Common myeloid progenitor, CD34-positive (primary cell): Measurements from ENCODE around the gene DEFB113.
"Not testable (repeated sequence)": the region's sequence is repeated elsewhere in the genome, so short reads cannot be mapped to it uniquely, and the experiment has no call there.

Experiments
- CTCF ChIA-PET: fragments of 350-600 bp; sonication (Branson Sonifier 250); formaldehyde crosslinking; loops from one replicate; lab custom pipeline; 2021; ENCODE audit warnings: antibody characterized with exemption; lab: Charles Lee
- POLR2A ChIA-PET: fragments of 350-600 bp; sonication (Branson Sonifier 250); formaldehyde crosslinking; loops from one replicate; lab custom pipeline; 2021; ENCODE audit warnings: antibody characterized with exemption; lab: Charles Lee
- DNase-seq, 3 donors: peaks; one replicate each; pipeline versions ENCODE4 v3.0.0 to v3.0.0-alpha.2; 2013
- H3K27ac ChIP-seq, 2 experiments: 1 replicate in 1 of 2; 2 replicates in 1 of 2; pipeline ENCODE4 v1.7.0; 2013; ENCODE audit warnings: inconsistent platforms in 2 of 2, low read length in 2 of 2, mild to moderate bottlenecking in 2 of 2, low read depth in 1 of 2, moderate library complexity in 1 of 2; ENCODE audit not compliant: severe bottlenecking in 2 of 2, insufficient read depth in 1 of 2, poor library complexity in 1 of 2
- H3K27me3 ChIP-seq, 5 experiments: replicated peaks in 2 of 5; 1 replicate in 3 of 5; 2 replicates in 2 of 5; pipeline versions ENCODE4 v1.6.1 to v1.7.0; 2013; ENCODE audit warnings: low read length in 4 of 5, mild to moderate bottlenecking in 2 of 5, moderate library complexity in 2 of 5, inconsistent platforms in 1 of 5; ENCODE audit not compliant: insufficient read depth in 5 of 5, control insufficient read depth in 4 of 5
- H3K36me3 ChIP-seq, 4 experiments: 1 replicate in 2 of 4; 2 replicates in 2 of 4; pipeline versions ENCODE4 v1.6.1 to v1.7.0; 2013; ENCODE audit warnings: low read length in 3 of 4, control low read depth in 1 of 4, mild to moderate bottlenecking in 1 of 4; ENCODE audit not compliant: control insufficient read depth in 4 of 4, insufficient read depth in 4 of 4
- H3K4me1 ChIP-seq, 4 experiments: 1 replicate in 3 of 4; 2 replicates in 1 of 4; pipeline versions ENCODE4 v1.6.1 to v1.7.1; 2013; ENCODE audit warnings: low read length in 3 of 4, mild to moderate bottlenecking in 3 of 4, control low read depth in 1 of 4, inconsistent platforms in 1 of 4, moderate library complexity in 1 of 4; ENCODE audit not compliant: control insufficient read depth in 4 of 4, insufficient read depth in 4 of 4; ENCODE audit errors: control extremely low read depth in 1 of 4
- H3K4me3 ChIP-seq, 7 experiments: 1 replicate in 4 of 7; 2 replicates in 3 of 7; pipeline versions ENCODE4 v1.5.1 to v1.7.0; 2013; ENCODE audit warnings: mild to moderate bottlenecking in 7 of 7, low read length in 6 of 7, moderate library complexity in 6 of 7, inconsistent platforms in 2 of 7, low read depth in 2 of 7, control low read depth in 1 of 7; ENCODE audit not compliant: insufficient read depth in 4 of 7, control insufficient read depth in 1 of 7; ENCODE audit errors: extremely low read depth in 1 of 7
- H3K9me3 ChIP-seq, 5 experiments: 1 replicate in 4 of 5; 2 replicates in 1 of 5; pipeline versions ENCODE4 v1.6.1 to v1.7.1; 2013; ENCODE audit warnings: low read length in 4 of 5, mild to moderate bottlenecking in 2 of 5, inconsistent platforms in 1 of 5, low read depth in 1 of 5, moderate library complexity in 1 of 5; ENCODE audit not compliant: control insufficient read depth in 4 of 5, insufficient read depth in 2 of 5; ENCODE audit errors: control extremely low read depth in 1 of 5
- WGBS: methylation state at CpG from one replicate; pipeline ENCODE4 v1.1.5; 2013; ENCODE audit not compliant: insufficient coverage; 5-methylcytosine and 5-hydroxymethylcytosine counted together

DEFB113 gene

DNA sequence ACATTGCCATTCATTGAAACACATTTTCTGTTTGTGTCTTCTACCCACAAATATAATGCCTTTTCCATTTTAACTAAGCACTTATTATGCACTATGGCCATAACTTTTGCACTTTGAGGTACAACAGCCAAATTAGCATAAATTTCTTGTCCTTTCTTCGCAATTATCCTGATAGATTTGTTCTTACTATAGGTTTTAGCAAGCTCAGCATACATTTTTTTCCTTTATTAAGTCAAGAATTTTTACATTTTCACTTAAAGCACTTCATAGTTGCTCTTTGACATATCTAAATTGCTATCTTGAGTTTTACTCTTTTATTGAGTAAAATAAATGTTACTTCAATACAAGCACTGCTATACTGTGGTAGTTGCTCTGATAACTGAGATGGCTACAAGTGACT lies 11.2 kb downstream of the DEFB113 start:
- H3K9me3 ChIP-seq, result peaks cover 0 to 2% (median 0%) of the 10 kb centered on the region in 5 experiments
- DNase-seq, result no peak
- POLR2A ChIA-PET, result no interaction called here

DNA sequence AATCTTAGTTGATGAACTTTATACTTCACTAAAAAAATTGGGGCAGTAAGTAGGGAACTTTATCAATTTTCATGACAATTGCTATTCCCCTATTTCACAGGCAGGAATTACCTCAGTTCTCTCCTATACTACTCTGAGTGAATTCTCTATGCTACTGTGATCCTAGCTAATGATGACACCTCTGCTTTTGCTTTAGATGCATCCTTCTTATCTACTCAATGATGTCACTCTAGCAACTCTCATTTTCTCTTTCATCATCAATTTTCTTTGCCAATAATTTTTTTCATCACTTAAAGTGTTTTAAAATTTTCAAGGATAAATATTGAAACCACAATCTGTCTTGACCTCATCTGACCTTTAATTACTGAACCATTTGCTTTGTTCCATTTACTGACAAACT lies 13.6 kb downstream of the DEFB113 start:
- POLR2A ChIA-PET, result no interaction called here
- H3K4me1 ChIP-seq, result no peaks in the 10 kb centered on the region
- DNase-seq, result no peak
- CTCF ChIA-PET, result no interaction called here
- H3K9me3 ChIP-seq, result peaks cover 0 to 2% (median 0%) of the 10 kb centered on the region in 5 experiments
- H3K4me3 ChIP-seq, result no peak overlapping the region
- H3K27me3 ChIP-seq, result no peaks in the 10 kb centered on the region
- H3K27ac ChIP-seq, result no peak overlapping the region
- no peaks in the 10 kb centered on the region for H3K36me3 ChIP-seq

More for the DNA sequence above, 11.2 kb downstream of the DEFB113 start:
- Histone ChIP-seq H3K27me3 (no peaks in the 10 kb centered on the region), H3K4me1 (no peaks in the 10 kb centered on the region), H3K4me3 (no peak overlapping the region), H3K27ac (no peak overlapping the region), H3K36me3 (no peaks in the 10 kb centered on the region)
- CTCF ChIA-PET, result no interaction called here
- WGBS, result 100% methylated on average over 1 of the region's 1 CpG

DNA sequence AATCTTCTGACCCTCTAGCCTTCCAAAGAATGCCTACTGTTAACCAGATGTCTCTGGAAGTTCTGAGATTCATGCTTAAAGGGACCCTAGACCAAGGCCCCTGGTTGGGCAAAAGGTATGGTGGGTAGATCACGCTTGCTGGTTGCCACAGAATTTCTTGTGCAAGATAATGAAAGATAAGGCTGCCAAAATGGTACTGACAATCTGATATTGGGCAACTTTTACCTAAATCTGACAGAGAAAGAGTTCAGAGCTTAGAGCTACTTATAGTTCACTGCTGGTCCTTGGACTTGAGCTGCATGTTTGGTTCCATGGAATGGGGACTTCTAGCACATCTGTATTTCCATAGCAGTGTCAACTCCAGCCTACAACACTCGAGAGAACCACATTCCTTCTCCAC lies 17.5 kb downstream of the DEFB113 start:
- no peaks in the 10 kb centered on the region for H3K36me3 ChIP-seq
- ChIA-PET POLR2A (no interaction called here), CTCF (no interaction called here)
- 100% methylated on average over 1 of the region's 2 CpGs for WGBS
- H3K27me3 ChIP-seq, result no peaks in the 10 kb centered on the region
- H3K9me3 ChIP-seq, result no peaks in the 10 kb centered on the region
- no peak overlapping the region for H3K27ac ChIP-seq
- no peak overlapping the region for H3K4me3 ChIP-seq
- DNase-seq, result no peak
- no peaks in the 10 kb centered on the region for H3K4me1 ChIP-seq

DNA sequence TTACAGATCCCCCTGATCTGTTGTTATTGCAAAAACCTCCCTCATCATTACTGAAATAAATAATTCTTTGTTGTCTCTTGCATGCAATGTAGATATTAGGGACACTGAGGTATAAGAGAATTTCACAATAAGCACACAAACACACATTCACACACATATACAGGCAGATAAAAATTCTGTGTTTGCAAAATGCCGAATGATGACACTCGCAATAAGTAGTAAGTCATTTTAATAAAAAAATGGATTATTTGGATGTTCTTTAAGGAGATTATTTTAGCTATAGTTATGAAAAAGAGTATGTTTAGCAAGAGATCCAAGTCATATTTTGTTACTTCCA lies 19.0 kb downstream of the DEFB113 start:
- CTCF ChIA-PET, result no interaction called here
- no CpG with 5 or more reads among the region's 2 CpGs for WGBS
- H3K27me3 ChIP-seq, result no peaks in the 10 kb centered on the region

DNA sequence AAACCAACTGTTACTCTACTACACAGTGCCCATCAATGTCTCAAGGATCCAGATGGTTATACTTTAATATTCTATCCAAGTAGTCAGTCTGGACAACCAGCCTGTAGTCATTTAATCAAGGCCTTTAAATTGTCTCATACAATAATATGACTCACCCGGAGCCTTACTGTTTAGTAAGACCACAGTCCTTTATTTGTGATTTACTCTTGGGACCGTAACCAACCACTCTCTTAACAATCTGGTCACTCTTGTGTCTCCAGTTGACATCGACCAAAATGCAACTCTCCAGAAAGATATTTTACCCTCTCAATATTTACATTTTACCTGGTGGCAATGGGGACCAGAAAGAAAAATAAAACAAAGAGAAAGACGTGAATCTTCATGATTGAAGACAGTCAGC lies 20.4 kb downstream of the DEFB113 start:
- CTCF ChIA-PET, result no interaction called here
- POLR2A ChIA-PET, result no interaction called here
- 93% methylated on average over 2 of the region's 4 CpGs for WGBS

More for the DNA sequence above, 19.0 kb downstream of the DEFB113 start:
- no peak overlapping the region for H3K4me3 ChIP-seq
- no peaks in the 10 kb centered on the region for H3K9me3 ChIP-seq
- H3K36me3 ChIP-seq, result no peaks in the 10 kb centered on the region
- H3K27ac ChIP-seq, result peak overlapping the region in 1 of 2 experiments; percentile 51
- no peak for DNase-seq
- POLR2A ChIA-PET, result no interaction called here
- H3K4me1 ChIP-seq, result no peaks in the 10 kb centered on the region

DNA sequence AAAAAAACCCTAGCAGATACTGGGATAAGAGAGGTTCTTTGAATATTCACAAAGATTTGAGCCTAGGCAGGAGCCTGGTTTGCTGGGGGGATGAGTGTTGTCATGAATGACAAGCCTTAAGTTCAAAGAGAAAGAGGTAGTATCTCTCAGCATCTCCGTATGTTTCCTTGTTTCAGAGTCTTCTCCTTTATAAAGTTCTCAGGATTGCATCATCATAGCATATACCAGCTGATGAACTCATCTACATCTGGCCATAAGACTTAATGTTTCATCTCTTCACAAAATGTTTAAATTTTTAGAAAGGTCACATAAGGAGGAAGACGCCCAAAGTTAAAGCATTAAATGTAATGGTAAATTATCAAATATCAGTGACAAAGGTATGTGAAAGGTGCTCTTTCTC lies 22.6 kb downstream of the DEFB113 start:
- no peaks in the 10 kb centered on the region for H3K27me3 ChIP-seq
- H3K27ac ChIP-seq, result no peak overlapping the region
- POLR2A ChIA-PET, result no interaction called here
- H3K4me1 ChIP-seq, result no peaks in the 10 kb centered on the region
- WGBS, result 50% methylated on average over 1 of the region's 2 CpGs
- DNase-seq, result no peak
- CTCF ChIA-PET, result no interaction called here
- H3K36me3 ChIP-seq, result no peaks in the 10 kb centered on the region
- H3K9me3 ChIP-seq, result no peaks in the 10 kb centered on the region
- no peak overlapping the region for H3K4me3 ChIP-seq

More for the DNA sequence above, 20.4 kb downstream of the DEFB113 start:
- no peak overlapping the region for H3K4me3 ChIP-seq
- H3K27me3 ChIP-seq, result no peaks in the 10 kb centered on the region
- DNase-seq, result no peak
- no peaks in the 10 kb centered on the region for H3K4me1 ChIP-seq
- H3K27ac ChIP-seq, result no peak overlapping the region
- H3K36me3 ChIP-seq, result no peaks in the 10 kb centered on the region
- no peaks in the 10 kb centered on the region for H3K9me3 ChIP-seq

DNA sequence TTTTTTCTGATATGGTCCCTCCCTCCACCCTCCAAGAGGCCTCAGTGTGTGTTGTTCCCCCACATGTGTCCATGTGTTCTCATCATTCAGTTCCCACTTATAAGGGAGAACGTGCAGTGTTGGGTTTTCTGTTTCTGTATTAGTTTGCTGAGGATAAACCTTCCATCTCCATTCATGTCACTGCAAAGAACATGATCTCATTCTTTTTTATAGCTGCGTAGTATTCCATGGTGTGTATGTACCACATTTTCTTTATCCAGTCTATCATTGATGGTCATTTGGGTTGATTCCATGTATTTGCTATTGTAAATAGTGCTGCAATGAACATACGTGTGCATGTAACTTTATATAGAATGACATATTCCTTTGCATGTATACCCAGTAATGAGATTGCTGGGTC lies 25.4 kb downstream of the DEFB113 start:
- H3K27me3 ChIP-seq, CTCF ChIA-PET, H3K9me3 ChIP-seq, H3K4me3 ChIP-seq, H3K27ac ChIP-seq, POLR2A ChIA-PET, H3K4me1 ChIP-seq, DNase-seq, H3K36me3 ChIP-seq: not testable (repeated sequence)
- WGBS, result no CpG with 5 or more reads among the region's 3 CpGs
